GM23338 (cell line): ENCODE measurements around the gene ID2. TPM values are rescaled to one million over a fixed set of nuclear protein-coding genes. Genes with fewer than 3 reads are reported as not detected.

Experiments used
- ATAC-seq: fragments of 200-7000 bp; cut with Tn5 transposase; 3 replicates; pipeline ENCODE4 v1.9.1; 2020
- DNase-seq: peaks from one replicate; pipeline ENCODE4 v3.0.0-alpha.2; 2015; ENCODE audit warnings: low spot score
- H2AFZ ChIP-seq: fragments of 200-600 bp; sonication (generic); 2 replicates; pipeline ENCODE4 v1.8.0; 2016; ENCODE audit warnings: antibody characterized with exemption, mild to moderate bottlenecking, moderate library complexity
- H3F3A ChIP-seq: fragments of 200-600 bp; sonication (generic); replicated peaks from 2 replicates; pipeline ENCODE4 v1.8.0; 2017; ENCODE audit warnings: antibody characterized with exemption, mixed run types, low read depth
- H3K27ac ChIP-seq: fragments of 200-600 bp; sonication (generic); 2 replicates; pipeline ENCODE4 v1.6.1; 2016; ENCODE audit warnings: low read depth
- H3K27me3 ChIP-seq: fragments of 200-600 bp; sonication (generic); 2 replicates; pipeline ENCODE4 v1.8.0; 2016; ENCODE audit warnings: mild to moderate bottlenecking, mixed run types, moderate library complexity; ENCODE audit not compliant: insufficient read depth
- H3K36me3 ChIP-seq: fragments of 200-600 bp; sonication (generic); 2 replicates; pipeline ENCODE4 v1.8.0; 2016; ENCODE audit warnings: mild to moderate bottlenecking; ENCODE audit not compliant: insufficient read depth
- H3K4me1 ChIP-seq: fragments of 200-600 bp; sonication (generic); 2 replicates; pipeline ENCODE4 v1.8.0; 2016; ENCODE audit warnings: mild to moderate bottlenecking, moderate library complexity; ENCODE audit not compliant: insufficient read depth
- H3K4me2 ChIP-seq: fragments of 200-600 bp; sonication (generic); 2 replicates; pipeline ENCODE4 v1.7.1; 2017; ENCODE audit warnings: mixed run types
- H3K4me3 ChIP-seq: fragments of 200-600 bp; sonication (generic); 2 replicates; pipeline ENCODE4 v1.6.1; 2016; ENCODE audit warnings: mixed run types
- H3K79me2 ChIP-seq: fragments of 200-600 bp; sonication (generic); replicated peaks from 2 replicates; pipeline ENCODE4 v1.8.0; 2017; ENCODE audit warnings: mild to moderate bottlenecking; ENCODE audit not compliant: insufficient read depth
- H3K9me2 ChIP-seq: fragments of 200-600 bp; sonication (generic); 2 replicates; pipeline ENCODE4 v1.8.0; 2017; ENCODE audit not compliant: insufficient read depth
- H4K20me1 ChIP-seq: fragments of 200-600 bp; sonication (generic); replicated peaks from 2 replicates; pipeline ENCODE4 v1.8.0; 2017; ENCODE audit warnings: mild to moderate bottlenecking; ENCODE audit not compliant: insufficient read depth
- H3K27ac Mint-ChIP-seq: 2 replicates; pipeline ENCODE4 v1.8.0; 2020; ENCODE audit warnings: inconsistent platforms, mild to moderate bottlenecking, moderate library complexity, mixed read lengths
- H3K27me3 Mint-ChIP-seq: 3 replicates; pipeline ENCODE4 v1.8.0; 2022; ENCODE audit warnings: low read depth, mild to moderate bottlenecking, moderate library complexity, mixed read lengths, inconsistent platforms; ENCODE audit not compliant: insufficient read depth, poor library complexity
- H3K36me3 Mint-ChIP-seq: 3 replicates; pipeline ENCODE4 v1.8.0; 2021; ENCODE audit warnings: low read depth, mild to moderate bottlenecking, inconsistent platforms, moderate library complexity, mixed read lengths
- H3K4me1 Mint-ChIP-seq: 3 replicates; pipeline ENCODE4 v1.8.0; 2020; ENCODE audit warnings: mild to moderate bottlenecking, inconsistent platforms, mixed read lengths
- H3K4me3 Mint-ChIP-seq: 3 replicates; pipeline ENCODE4 v1.8.0; 2021; ENCODE audit warnings: moderate library complexity, mild to moderate bottlenecking, inconsistent platforms, mixed read lengths
- H3K9me3 Mint-ChIP-seq: 3 replicates; pipeline ENCODE4 v1.8.0; 2020; ENCODE audit warnings: moderate library complexity, mild to moderate bottlenecking, inconsistent platforms, mixed read lengths
- ETS1 ChIP-seq: IDR thresholded peaks from 2 replicates; pipeline ENCODE4 v1.6.1; 2016; ENCODE audit warnings: antibody characterized with exemption
- EZH2 ChIP-seq: fragments of 200-600 bp; sonication (generic); IDR thresholded peaks from one replicate; pipeline ENCODE4 v1.8.0; 2017; ENCODE audit warnings: antibody characterized with exemption, mild to moderate bottlenecking, low read depth; ENCODE audit not compliant: unreplicated experiment
- NANOG ChIP-seq: IDR thresholded peaks from 2 replicates; pipeline ENCODE4 v1.6.1; 2016; ENCODE audit warnings: antibody characterized with exemption, borderline replicate concordance
- POLR2AphosphoS5 ChIP-seq: IDR thresholded peaks from 2 replicates; pipeline ENCODE4 v1.6.1; 2016; ENCODE audit warnings: antibody characterized with exemption, low read depth
- REST ChIP-seq: IDR thresholded peaks from one replicate; pipeline ENCODE4 v1.6.1; 2018; ENCODE audit warnings: antibody characterized with exemption; ENCODE audit not compliant: unreplicated experiment
- ZNF331 ChIP-seq: fragments of 250-450 bp; sonication (Bioruptor Pico); IDR thresholded peaks from 2 replicates; pipeline ENCODE4 v1.5.0; 2020; ENCODE audit warnings: low read depth, mild to moderate bottlenecking, moderate library complexity
- polyA plus RNA-seq: library from polyadenylated mRNA; unstranded; fragments of >200 nt; fragmentation: Nextera tagmentation; extraction: Ambion mirVana; gene quantifications from 2 replicates; pipeline ENCODE4 v1.2.1, GENCODE V29; 2016
- total RNA-seq: library from RNA; depleted of rRNA; stranded (reverse); fragments of >200 nt; shearing (Covaris generic); gene quantifications from 2 replicates; pipeline ENCODE4 v1.2.3, GENCODE V29; 2014

ID2 gene
- total and polyA plus RNA-seq, 2 experiments from 2014 or later = 87.0 to 110 TPM

GRCh38 chr2:8646731-8647461 is 35.0 kb upstream of the ID2 start:
- H3K9me3 Mint-ChIP-seq = peaks cover 26% of the 10 kb centered on the region
- H3K27ac Mint-ChIP-seq = no peak overlapping the region
- peaks cover 15% of the 10 kb centered on the region for H3K4me1 Mint-ChIP-seq
- H3K36me3 Mint-ChIP-seq = peaks cover 20% of the 10 kb centered on the region
- DNase-seq = no peak
- Histone ChIP-seq H3K4me2 (no peak overlapping the region), H3F3A (no peaks in the 10 kb centered on the region), H3K4me1 (peaks cover 12% of the 10 kb centered on the region), H2AFZ (no peak overlapping the region), H3K9me2 (no peaks in the 10 kb centered on the region), H3K27me3 (no peaks in the 10 kb centered on the region), H3K4me3 (no peak overlapping the region), H3K27ac (no peak overlapping the region), H3K79me2 (no peaks in the 10 kb centered on the region), H4K20me1 (no peaks in the 10 kb centered on the region), H3K36me3 (no peaks in the 10 kb centered on the region)
- no peak overlapping the region for H3K4me3 Mint-ChIP-seq
- no peaks in the 10 kb centered on the region for H3K27me3 Mint-ChIP-seq
- TF ChIP-seq EZH2 = no peak
- TF ChIP-seq POLR2AphosphoS5 = no peak
- TF ChIP-seq NANOG = no peak
- TF ChIP-seq ZNF331 = no peak
- no peak for TF ChIP-seq ETS1
- ATAC-seq = no peak

- H3K4me3 Mint-ChIP-seq = no peak overlapping the region
- no peaks in the 10 kb centered on the region for H4K20me1 ChIP-seq
- no peak for ATAC-seq
- H3K36me3 ChIP-seq = no peaks in the 10 kb centered on the region
- H3F3A ChIP-seq = no peaks in the 10 kb centered on the region
- no peaks in the 10 kb centered on the region for H3K27me3 ChIP-seq
- no peaks in the 10 kb centered on the region for H3K79me2 ChIP-seq
- peaks cover 10% of the 10 kb centered on the region for H3K4me1 Mint-ChIP-seq
- H2AFZ ChIP-seq = no peak overlapping the region
- peaks cover 26% of the 10 kb centered on the region for H3K9me3 Mint-ChIP-seq
- H3K4me1 ChIP-seq = peaks cover 6% of the 10 kb centered on the region
- H3K9me2 ChIP-seq = no peaks in the 10 kb centered on the region
- no peaks in the 10 kb centered on the region for H3K27me3 Mint-ChIP-seq
- H3K27ac ChIP-seq = no peak overlapping the region
- no peak for TF ChIP-seq REST
- no peak for TF ChIP-seq ETS1
- H3K36me3 Mint-ChIP-seq = peaks cover 20% of the 10 kb centered on the region
- no peak overlapping the region for H3K4me3 ChIP-seq
- no peak overlapping the region for H3K27ac Mint-ChIP-seq
- no peak overlapping the region for H3K4me2 ChIP-seq
- no peak for DNase-seq
Measured at GRCh38 chr2:8647462-8647857, 34.4 kb upstream of the ID2 start.
